ENCODE data around the gene PIEZO2.

The PIEZO2 gene

GRCh38 chr18:10750191-10751035, 399.0 kb downstream of the PIEZO2 start:
- Histone ChIP-seq H3K4me3 (ENCODE audit: low read depth, low read length) (no peak overlapping the region), H3K4me1 (no peaks in the 10 kb centered on the region), H3K27me3 (no peaks in the 10 kb centered on the region), H3K9me3 (no peaks in the 10 kb centered on the region), H3K36me3 (no peaks in the 10 kb centered on the region)
- TF ChIP-seq CTCF (IDR thresholded peaks at IDR 0.05; ENCODE audit: low read depth, low read length), result no peak
- no peak for DNase-seq

GRCh38 chr18:10748641-10749040, 400.7 kb downstream of the PIEZO2 start:
- Histone ChIP-seq H3K27me3 (no peaks in the 10 kb centered on the region), H3K9me3 (no peaks in the 10 kb centered on the region), H3K4me3 (ENCODE audit: low read depth, low read length) (no peak overlapping the region)

GRCh38 chr18:10745971-10746370, 403.4 kb downstream of the PIEZO2 start:
- no peak for TF ChIP-seq CTCF (IDR thresholded peaks at IDR 0.05; ENCODE audit: low read depth, low read length)

More at GRCh38 chr18:10748641-10749040, 400.7 kb downstream of the PIEZO2 start:
- H3K4me1 ChIP-seq, result no peaks in the 10 kb centered on the region
- TF ChIP-seq CTCF (IDR thresholded peaks at IDR 0.05; ENCODE audit: low read depth, low read length), result no peak
- no peak for DNase-seq
- no peaks in the 10 kb centered on the region for H3K36me3 ChIP-seq

GRCh38 chr18:10745219-10745618, 404.1 kb downstream of the PIEZO2 start:
- no peak for DNase-seq
- Histone ChIP-seq H3K4me1 (no peaks in the 10 kb centered on the region), H3K4me3 (ENCODE audit: low read depth, low read length) (no peak overlapping the region), H3K36me3 (no peaks in the 10 kb centered on the region), H3K27me3 (no peaks in the 10 kb centered on the region), H3K9me3 (no peaks in the 10 kb centered on the region)
- no peak for TF ChIP-seq CTCF (IDR thresholded peaks at IDR 0.05; ENCODE audit: low read depth, low read length)

More at GRCh38 chr18:10745971-10746370, 403.4 kb downstream of the PIEZO2 start:
- no peak for DNase-seq
- no peak overlapping the region for H3K4me3 ChIP-seq (ENCODE audit: low read depth, low read length)
- no peaks in the 10 kb centered on the region for H3K4me1 ChIP-seq
- H3K27me3 ChIP-seq, result no peaks in the 10 kb centered on the region
- H3K9me3 ChIP-seq, result no peaks in the 10 kb centered on the region
- H3K36me3 ChIP-seq, result no peaks in the 10 kb centered on the region

- no peak for TF ChIP-seq CTCF (IDR thresholded peaks at IDR 0.05; ENCODE audit: low read depth, low read length)
- Histone ChIP-seq H3K36me3 (no peaks in the 10 kb centered on the region), H3K4me1 (no peaks in the 10 kb centered on the region), H3K4me3 (ENCODE audit: low read depth, low read length) (no peak overlapping the region), H3K27me3 (no peaks in the 10 kb centered on the region), H3K9me3 (no peaks in the 10 kb centered on the region)
- no peak for DNase-seq
Measured at GRCh38 chr18:10743766-10744165, 405.6 kb downstream of the PIEZO2 start.

- no peak for TF ChIP-seq CTCF (IDR thresholded peaks at IDR 0.05; ENCODE audit: low read depth, low read length)
- H3K9me3 ChIP-seq, result no peaks in the 10 kb centered on the region
- H3K27me3 ChIP-seq, result no peaks in the 10 kb centered on the region
- no peaks in the 10 kb centered on the region for H3K36me3 ChIP-seq
- no peak for DNase-seq
- no peaks in the 10 kb centered on the region for H3K4me1 ChIP-seq
- no peak overlapping the region for H3K4me3 ChIP-seq (ENCODE audit: low read depth, low read length)
Measured at GRCh38 chr18:10739152-10739551, 410.2 kb downstream of the PIEZO2 start.
